H1 (cell line): ENCODE measurements around the gene ACTR2. TPM values are rescaled to one million over a fixed set of nuclear protein-coding genes. Genes with fewer than 3 reads are reported as not detected.

Source experiments
- MAFK ChIP-seq: IDR thresholded peaks from 2 replicates; pipeline ENCODE4 v1.6.1; 2012; ENCODE audit warnings: low read depth, mild to moderate bottlenecking, improper control_type of control experiment, low read length
- SP1 ChIP-seq: IDR thresholded peaks from 2 replicates; pipeline ENCODE4 v1.6.1; 2011; ENCODE audit warnings: low read depth, low read length
- TAF7 ChIP-seq: optimal IDR thresholded peaks from 2 replicates; pipeline ENCODE3; 2011; ENCODE audit warnings: low read depth, mild to moderate bottlenecking, inconsistent platforms, low read length, moderate library complexity, borderline replicate concordance
- polyA plus RNA-seq, 7 experiments: library from polyadenylated mRNA; depleted of rRNA in 3 of 7; stranded (reverse) in 5 of 7; unstranded in 2 of 7; fragments of >200 nt in 5 of 7; fragments of 200-250 nt in 2 of 7; gene quantifications; 1 replicate in 5 of 7; 2 replicates in 1 of 7; 4 replicates in 1 of 7; pipeline versions ENCODE4 v1.2.1 to v1.2.3, GENCODE V29; 2011 to 2013; ENCODE audit warnings: missing spikeins in 2 of 7, mixed read lengths in 2 of 7
- total RNA-seq: library from RNA; stranded (reverse); fragmentation: NEBNext Ultra II Directional; extraction: Animal tissue kit (Norgen Biotek cat#: 25700); gene quantifications from 2 replicates; pipeline ENCODE4 v1.2.1, GENCODE V29; 2021
- TF ChIP-seq, protein P1 (sequence below): fragments of 300-600 bp; sonication (generic); IDR thresholded peaks from 2 replicates; pipeline ENCODE4 v1.7.1; 2012; ENCODE audit warnings: low read length, moderate library complexity, mild to moderate bottlenecking, inconsistent platforms; ENCODE audit not compliant: insufficient replicate concordance

ACTR2 gene
- total and polyA plus RNA-seq, 2 of the 8 experiments (the other 6 are each of a cell fraction or from before 2014, with no cell fraction given): 28.3 to 171 TPM

DNA sequence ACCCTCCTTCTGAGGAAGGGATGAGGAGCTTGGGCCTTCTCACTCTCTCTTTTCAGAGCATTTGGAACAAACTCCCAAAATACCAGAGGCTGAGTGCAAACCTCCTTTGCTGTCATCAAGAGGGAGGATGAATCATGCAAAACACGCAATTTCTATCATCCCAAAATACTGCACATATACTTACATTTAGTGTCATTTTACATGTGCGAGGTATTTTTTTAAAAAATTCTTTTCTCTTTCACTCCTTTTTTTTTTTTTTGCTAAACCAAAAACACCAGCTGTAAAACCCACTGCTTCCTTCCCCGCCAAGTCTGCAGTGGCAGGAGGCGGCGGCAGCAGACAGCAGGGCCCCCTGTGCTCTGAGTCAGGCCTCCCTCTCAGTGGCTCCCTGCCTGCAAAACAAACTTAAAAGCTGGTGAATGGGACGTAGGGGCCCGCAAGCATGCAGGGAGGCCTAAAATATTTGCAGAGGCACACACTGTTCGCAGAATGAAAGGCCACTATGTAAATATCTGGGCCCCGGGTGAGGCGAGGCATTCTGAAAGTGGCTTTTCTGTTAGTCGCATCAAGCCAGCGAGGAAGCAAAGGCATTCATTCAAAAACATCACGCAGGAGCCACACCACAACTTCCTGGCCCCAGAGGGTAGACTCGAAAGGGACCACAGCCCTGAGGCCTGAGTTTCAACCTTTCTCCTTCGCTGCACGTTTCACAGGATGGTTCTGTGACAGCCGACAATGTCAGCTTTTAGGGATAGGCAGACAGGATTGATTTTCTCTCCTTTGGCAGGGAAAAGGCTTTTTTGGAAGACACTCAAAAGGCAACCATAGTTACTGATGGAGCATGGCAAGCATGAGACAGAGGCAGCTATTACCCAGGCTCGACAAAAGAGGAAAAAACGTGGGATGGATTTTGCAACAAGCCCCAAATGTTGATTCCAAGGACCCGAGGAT, 73.4 kb downstream of the ACTR2 start (continued):
- TF ChIP-seq, protein P1, sequence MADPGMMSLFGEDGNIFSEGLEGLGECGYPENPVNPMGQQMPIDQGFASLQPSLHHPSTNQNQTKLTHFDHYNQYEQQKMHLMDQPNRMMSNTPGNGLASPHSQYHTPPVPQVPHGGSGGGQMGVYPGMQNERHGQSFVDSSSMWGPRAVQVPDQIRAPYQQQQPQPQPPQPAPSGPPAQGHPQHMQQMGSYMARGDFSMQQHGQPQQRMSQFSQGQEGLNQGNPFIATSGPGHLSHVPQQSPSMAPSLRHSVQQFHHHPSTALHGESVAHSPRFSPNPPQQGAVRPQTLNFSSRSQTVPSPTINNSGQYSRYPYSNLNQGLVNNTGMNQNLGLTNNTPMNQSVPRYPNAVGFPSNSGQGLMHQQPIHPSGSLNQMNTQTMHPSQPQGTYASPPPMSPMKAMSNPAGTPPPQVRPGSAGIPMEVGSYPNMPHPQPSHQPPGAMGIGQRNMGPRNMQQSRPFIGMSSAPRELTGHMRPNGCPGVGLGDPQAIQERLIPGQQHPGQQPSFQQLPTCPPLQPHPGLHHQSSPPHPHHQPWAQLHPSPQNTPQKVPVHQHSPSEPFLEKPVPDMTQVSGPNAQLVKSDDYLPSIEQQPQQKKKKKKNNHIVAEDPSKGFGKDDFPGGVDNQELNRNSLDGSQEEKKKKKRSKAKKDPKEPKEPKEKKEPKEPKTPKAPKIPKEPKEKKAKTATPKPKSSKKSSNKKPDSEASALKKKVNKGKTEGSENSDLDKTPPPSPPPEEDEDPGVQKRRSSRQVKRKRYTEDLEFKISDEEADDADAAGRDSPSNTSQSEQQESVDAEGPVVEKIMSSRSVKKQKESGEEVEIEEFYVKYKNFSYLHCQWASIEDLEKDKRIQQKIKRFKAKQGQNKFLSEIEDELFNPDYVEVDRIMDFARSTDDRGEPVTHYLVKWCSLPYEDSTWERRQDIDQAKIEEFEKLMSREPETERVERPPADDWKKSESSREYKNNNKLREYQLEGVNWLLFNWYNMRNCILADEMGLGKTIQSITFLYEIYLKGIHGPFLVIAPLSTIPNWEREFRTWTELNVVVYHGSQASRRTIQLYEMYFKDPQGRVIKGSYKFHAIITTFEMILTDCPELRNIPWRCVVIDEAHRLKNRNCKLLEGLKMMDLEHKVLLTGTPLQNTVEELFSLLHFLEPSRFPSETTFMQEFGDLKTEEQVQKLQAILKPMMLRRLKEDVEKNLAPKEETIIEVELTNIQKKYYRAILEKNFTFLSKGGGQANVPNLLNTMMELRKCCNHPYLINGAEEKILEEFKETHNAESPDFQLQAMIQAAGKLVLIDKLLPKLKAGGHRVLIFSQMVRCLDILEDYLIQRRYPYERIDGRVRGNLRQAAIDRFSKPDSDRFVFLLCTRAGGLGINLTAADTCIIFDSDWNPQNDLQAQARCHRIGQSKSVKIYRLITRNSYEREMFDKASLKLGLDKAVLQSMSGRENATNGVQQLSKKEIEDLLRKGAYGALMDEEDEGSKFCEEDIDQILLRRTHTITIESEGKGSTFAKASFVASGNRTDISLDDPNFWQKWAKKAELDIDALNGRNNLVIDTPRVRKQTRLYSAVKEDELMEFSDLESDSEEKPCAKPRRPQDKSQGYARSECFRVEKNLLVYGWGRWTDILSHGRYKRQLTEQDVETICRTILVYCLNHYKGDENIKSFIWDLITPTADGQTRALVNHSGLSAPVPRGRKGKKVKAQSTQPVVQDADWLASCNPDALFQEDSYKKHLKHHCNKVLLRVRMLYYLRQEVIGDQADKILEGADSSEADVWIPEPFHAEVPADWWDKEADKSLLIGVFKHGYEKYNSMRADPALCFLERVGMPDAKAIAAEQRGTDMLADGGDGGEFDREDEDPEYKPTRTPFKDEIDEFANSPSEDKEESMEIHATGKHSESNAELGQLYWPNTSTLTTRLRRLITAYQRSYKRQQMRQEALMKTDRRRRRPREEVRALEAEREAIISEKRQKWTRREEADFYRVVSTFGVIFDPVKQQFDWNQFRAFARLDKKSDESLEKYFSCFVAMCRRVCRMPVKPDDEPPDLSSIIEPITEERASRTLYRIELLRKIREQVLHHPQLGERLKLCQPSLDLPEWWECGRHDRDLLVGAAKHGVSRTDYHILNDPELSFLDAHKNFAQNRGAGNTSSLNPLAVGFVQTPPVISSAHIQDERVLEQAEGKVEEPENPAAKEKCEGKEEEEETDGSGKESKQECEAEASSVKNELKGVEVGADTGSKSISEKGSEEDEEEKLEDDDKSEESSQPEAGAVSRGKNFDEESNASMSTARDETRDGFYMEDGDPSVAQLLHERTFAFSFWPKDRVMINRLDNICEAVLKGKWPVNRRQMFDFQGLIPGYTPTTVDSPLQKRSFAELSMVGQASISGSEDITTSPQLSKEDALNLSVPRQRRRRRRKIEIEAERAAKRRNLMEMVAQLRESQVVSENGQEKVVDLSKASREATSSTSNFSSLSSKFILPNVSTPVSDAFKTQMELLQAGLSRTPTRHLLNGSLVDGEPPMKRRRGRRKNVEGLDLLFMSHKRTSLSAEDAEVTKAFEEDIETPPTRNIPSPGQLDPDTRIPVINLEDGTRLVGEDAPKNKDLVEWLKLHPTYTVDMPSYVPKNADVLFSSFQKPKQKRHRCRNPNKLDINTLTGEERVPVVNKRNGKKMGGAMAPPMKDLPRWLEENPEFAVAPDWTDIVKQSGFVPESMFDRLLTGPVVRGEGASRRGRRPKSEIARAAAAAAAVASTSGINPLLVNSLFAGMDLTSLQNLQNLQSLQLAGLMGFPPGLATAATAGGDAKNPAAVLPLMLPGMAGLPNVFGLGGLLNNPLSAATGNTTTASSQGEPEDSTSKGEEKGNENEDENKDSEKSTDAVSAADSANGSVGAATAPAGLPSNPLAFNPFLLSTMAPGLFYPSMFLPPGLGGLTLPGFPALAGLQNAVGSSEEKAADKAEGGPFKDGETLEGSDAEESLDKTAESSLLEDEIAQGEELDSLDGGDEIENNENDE: no peak
- TF ChIP-seq TAF7 (no peak), SP1 (no peak), MAFK (no peak)
